ENCODE results near the gene CTSH. TPM values are rescaled to one million over a fixed set of nuclear protein-coding genes. Genes with fewer than 3 reads are reported as not detected.

Gene CTSH
- total RNA-seq, 4 donors from 2014 or later: 127 to 375 (median 217) TPM

DNA sequence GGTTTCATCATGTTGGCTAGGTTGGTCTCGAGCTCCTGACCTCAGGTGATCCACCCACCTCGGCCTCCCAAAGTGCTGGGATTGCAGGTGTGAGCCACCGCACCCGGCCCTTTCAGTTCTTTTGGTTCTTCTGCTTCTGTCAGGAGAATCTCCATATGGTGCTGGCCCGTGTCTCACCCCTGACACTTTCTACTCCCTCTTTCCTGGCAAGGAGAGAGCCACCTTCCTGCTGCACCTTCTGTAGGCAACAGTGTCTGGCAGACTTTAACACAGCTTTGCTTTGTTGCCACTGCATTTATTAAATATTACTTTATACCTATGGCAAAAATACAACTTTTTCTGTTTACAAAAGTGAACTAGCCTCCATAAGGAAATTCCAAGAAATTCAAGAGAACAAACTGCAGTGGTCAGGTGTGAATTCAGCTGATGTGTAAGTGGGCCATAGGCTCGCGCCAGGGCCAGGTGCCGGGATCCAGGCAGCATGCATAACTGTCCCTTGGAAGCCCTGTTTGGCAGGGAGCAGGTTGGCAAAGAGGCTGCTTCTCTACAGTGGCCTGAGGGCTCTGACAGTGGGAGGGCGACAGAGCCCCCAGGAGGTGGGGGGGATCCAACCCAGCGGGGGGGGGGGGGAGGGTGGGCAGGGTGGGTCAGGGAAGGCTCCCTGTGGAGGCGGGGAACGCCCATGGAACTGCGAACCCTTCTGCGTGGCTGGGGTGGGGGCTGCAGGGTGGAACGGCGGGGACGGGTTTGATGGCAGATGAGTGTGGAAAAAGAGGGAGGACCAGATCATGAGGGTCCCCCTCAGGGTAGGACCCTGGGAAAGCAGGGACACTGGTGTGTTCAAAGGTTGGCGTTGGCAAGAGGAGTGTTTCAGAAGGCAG lies 21.1 kb downstream of the CTSH start:
- TF ChIP-seq, protein P1, sequence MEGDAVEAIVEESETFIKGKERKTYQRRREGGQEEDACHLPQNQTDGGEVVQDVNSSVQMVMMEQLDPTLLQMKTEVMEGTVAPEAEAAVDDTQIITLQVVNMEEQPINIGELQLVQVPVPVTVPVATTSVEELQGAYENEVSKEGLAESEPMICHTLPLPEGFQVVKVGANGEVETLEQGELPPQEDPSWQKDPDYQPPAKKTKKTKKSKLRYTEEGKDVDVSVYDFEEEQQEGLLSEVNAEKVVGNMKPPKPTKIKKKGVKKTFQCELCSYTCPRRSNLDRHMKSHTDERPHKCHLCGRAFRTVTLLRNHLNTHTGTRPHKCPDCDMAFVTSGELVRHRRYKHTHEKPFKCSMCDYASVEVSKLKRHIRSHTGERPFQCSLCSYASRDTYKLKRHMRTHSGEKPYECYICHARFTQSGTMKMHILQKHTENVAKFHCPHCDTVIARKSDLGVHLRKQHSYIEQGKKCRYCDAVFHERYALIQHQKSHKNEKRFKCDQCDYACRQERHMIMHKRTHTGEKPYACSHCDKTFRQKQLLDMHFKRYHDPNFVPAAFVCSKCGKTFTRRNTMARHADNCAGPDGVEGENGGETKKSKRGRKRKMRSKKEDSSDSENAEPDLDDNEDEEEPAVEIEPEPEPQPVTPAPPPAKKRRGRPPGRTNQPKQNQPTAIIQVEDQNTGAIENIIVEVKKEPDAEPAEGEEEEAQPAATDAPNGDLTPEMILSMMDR (IDR thresholded peaks at IDR 0.05; ENCODE audit: low read depth): no peak

DNA sequence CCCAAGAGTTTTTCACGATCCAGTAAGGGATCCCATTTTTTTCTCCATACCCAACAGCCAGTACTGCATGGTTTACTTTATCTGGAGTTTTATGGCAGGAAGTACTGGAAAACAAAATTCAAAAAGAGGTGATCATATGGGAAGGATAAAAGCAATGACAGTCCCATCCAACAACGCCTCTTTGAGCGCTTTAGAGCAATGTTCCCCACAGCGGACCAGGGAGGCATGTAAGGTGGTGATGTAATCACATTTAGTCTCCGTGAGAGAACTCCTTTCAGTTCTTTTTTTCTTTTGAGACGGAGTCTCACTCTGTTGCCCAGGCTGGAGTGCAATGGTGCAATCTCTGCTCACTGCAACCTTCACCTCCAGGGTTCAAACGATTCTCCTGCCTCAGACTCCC lies 21.8 kb downstream of the CTSH start:
- TF ChIP-seq, protein P1 (IDR thresholded peaks at IDR 0.05; ENCODE audit: low read depth): no peak

DNA sequence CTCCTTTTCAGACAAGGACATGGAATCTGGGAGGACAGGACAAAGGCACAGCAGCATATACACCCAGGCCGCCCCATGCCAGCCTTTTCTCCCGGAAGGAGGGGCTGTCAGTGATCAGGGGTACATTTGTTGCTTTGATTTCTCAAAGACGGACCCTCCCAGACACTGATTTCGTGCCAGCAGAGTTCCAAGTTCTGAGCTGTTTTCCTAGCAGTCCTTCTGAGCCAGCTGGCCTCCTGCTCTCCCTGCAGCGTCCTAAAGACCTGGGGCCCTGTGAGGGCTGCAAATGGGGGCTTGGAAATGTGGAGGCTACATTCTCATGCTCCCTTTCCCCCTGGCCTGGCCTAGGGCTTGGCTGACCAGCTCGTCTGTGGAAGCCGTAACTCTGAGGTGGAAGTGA lies 22.3 kb downstream of the CTSH start:
- TF ChIP-seq, protein P1 (IDR thresholded peaks at IDR 0.05; ENCODE audit: low read depth): no peak

DNA sequence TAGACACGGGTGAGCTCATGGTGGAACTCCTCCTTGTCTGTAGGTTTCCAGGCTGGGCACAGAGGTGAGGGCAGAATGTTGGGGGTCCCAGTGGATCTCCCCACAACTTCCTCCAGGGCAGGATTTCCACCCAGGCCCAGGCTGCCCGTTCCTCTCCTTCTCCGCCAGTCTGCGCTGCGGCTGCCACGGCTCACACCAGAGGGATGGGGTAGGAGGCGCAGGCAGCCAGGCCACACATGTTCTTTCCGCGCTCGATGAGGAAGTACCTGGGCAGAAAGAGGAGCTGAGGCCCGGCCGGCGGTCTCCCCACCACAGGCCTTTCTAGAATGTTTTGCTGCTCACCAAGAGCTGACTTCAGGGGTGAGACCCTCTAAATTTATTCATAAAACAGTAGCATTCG lies 22.9 kb downstream of the CTSH start:
- TF ChIP-seq, protein P1 (IDR thresholded peaks at IDR 0.05; ENCODE audit: low read depth): no peak

DNA sequence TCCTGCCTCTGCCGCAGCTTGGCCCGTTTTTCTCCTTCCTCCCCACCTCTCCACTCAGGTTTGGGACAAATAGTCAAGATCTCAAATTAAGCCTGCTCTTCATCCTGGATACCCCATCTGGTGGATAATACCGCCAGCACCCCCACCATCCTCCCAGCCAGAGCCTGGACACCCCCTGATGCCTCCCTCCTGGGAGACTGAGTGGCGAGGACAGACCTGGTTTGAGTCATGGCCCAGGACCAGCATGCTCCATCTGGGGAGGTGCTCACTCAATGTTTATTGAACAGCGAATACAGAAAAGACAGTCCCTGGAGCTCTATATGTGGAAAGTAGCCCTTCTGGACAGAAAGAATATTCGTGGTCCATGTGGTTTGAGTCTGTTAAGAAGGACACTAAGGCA lies 23.3 kb downstream of the CTSH start:
- TF ChIP-seq, protein P1 (IDR thresholded peaks at IDR 0.05; ENCODE audit: low read depth): no peak

DNA sequence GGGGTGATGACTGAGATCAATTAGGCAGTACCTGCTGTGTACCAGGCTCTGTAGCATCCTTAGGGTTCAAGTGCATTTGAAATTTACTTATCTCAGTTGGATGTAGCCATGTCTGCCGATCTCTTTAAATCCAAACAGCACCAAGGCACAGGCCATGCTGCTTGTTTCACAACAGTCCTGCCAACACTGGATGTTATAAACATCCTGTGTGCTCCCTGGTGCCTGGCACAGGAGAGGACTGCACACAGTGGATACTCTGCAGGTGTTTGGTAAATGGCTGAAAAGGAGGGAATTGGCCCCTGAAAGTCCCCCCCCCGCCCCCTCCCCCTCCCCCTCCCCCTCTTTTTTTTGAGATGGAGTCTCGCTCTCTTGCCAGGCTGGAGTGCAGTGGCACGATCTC lies 27.0 kb downstream of the CTSH start:
- TF ChIP-seq, protein P1 (IDR thresholded peaks at IDR 0.05; ENCODE audit: low read depth): no peak

DNA sequence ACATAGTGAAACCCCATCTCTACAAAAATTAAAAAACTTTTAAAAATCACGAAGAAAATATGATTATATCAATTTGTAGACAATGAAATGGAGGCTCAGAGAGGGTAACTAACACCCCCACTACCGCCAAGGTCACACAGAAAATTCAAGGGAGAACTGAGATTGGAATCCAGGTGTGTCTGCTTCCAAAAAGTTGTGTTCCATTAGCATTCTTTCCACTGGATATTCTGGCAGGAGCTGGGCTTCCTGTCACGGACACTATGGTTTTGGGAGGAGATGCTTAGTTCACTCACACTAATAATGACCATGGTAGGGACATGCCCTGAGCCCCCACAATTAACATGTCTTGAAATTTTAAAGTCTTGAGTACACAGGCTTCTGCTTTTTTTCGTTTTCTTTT lies 28.8 kb downstream of the CTSH start:
- TF ChIP-seq, protein P1 (IDR thresholded peaks at IDR 0.05; ENCODE audit: low read depth): no peak
